DMS114 treated with DMSO at 0.1 percent for 48 hours (cell line): ENCODE measurements around the gene CELF4.

Experiments
- DNase-seq: peaks from one replicate; lab custom pipeline; 2025; ENCODE audit not compliant: unreplicated experiment; lab: John Stamatoyannopoulos, UW

CELF4 gene

DNA sequence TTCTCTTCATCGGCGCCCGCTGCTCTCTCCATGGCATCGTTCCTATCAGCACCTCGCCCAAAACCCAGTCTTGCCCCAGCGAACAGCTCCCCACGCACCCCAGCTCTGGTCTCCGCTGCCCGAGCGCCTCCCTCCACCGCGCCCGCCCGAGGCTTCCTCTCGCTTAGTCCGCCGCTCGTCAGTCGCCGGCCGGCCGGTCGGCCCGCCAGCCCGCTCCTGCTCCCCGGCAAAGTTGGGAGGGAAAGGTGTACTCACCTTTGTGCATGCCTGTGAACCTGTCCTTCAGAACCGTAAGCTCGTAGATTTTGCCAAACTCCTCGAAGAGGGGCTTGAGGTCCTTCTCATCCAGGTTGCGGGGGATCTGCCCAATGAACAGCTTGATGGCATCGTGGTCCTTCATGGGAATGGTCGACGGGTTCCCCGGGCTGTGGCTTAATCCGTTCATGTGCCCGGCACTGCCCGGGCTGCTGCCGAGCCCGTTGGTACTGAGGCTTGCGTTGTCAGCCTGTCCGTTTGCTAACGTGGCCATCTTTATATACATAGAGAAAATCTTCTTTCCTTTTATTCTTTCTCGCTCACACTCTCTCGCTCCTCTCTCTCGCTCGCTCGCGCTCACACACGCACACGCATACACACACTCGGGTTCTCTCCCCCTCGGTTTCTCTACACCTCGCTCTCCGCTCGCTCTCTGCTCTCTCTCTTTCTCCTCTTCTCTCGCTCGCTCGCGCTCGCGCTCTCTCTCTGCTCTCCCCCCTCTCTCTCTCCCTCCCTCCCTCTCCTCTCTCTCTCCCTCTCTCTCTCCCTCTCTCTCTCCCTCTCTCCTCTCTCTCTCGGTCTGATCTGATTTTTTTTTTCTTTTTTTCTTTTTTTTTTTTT is at the start of gene CELF4:
Gene CELF4 (minus strand): TSS at position 698 of the 876 bp plus-strand sequence.
- DNase-seq, result peak; percentile 30

DNA sequence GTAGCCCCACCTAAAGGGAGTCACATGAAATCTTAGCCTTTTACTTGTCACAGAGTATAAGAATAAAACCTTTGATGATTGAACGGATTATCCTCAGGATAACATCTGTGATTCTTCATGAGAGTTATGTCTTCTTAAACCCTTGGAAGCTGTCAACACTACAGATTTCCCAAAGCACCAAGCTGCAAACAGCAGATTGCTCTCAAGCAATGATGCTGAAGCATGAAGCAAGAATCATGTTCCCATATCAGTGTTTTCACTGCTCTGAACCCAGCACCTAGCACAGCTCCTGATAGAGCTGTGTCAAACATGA is 47.6 kb upstream of the CELF4 start:
- no peak for DNase-seq

DNA sequence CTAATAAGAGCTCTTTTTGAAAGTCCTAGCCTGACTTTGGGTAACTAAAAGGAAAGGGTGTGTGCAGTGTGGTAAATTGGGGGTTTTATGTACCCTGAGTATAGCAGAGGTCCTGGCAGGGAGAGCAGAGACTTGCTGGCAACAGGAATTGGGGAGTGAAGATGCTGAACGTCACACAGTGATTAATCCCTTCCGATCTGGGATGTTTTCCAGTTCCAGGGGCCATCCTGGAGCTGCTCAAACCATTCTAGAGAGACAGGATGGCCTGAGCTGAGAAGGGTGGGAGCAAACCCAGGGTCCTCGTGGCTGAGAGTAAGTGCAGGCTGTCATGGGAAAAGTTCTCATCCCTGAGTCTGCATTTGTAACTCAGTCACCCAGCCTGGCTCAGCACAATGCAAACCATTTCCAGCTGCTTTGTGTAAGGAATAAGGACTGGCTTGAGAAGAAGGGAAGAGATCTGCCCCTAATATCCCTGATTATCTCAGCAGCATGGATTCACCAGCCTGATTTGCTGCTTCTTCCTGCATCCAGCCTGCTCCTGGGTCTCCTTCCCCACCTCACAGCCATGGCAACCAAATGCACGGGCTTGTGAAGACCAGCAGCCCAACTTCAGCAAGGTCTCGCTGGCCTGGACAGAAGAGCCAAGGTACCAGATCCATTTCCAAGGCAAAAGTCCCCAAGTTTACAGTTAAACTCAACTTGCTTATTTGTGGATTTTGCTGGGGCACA is 47.1 kb upstream of the CELF4 start:
- DNase-seq, result no peak

DNA sequence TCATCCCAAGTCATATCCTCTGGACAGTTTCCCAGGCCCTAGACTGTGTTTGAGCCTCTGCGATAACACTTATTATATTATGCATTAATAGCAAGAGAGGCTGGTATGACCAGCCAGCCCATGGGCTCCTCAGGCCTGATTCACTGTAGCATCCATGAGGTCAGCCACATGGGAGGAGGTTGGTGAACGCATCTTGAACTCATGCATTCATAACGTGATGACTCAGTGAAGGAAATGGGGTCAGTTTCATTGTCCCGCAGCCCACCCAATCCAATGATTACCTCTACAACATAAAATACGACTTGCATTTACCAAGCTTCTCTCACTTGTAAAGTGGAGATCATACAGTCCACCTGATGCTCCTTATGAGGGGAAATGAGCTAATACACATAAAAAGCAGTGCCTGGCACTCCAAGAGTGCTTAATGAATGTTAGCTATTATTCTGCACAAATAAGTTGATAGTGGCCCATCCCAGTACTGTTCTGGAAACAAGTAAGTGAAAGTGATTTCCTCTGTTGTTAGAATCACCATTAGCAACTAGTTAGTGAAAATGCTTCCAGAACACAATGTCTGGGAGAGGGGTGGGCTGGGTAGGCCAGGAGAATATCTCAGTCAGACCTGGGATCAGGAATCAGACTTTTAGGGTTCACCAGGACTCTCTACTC is 46.1 kb upstream of the CELF4 start:
- DNase-seq, result no peak

DNA sequence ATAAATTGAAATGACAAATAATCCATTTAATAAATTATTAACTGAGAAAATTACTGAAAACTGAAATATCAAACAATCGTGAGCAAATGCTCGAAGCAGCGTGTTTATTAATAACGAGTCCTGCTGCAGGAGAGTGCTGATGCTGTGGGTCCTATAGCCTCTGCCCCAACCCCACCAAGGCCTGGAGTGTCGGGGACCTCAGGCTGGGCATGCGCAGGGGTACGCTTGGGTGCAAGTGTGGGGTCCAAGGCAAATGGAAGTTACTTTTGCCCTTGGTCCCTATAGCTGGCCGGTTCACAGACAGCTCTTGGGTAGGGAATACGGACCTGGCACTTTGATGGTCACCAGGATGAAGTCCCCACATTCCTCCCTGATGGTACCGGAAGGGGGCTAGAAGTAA is 43.3 kb upstream of the CELF4 start:
- no peak for DNase-seq

DNA sequence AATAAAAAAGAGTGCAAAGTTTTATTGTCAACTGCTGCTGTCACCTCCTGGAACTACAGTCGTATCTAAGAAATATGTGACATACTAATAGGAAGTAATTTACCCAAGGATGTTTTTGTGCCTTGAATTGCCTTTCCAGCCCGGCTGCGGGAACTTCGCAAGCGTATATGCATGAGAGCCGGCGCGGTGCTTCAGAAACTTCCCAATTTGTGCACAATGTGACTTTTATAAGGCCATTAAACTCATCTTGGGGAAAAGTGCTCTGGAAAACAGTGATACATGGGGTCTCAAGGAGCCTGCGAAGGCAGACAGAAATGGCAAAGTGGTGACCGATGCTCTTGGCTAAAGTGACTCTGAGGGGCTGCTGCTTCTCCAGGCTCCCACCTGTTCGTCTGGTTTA is 41.7 kb upstream of the CELF4 start:
- no peak for DNase-seq

DNA sequence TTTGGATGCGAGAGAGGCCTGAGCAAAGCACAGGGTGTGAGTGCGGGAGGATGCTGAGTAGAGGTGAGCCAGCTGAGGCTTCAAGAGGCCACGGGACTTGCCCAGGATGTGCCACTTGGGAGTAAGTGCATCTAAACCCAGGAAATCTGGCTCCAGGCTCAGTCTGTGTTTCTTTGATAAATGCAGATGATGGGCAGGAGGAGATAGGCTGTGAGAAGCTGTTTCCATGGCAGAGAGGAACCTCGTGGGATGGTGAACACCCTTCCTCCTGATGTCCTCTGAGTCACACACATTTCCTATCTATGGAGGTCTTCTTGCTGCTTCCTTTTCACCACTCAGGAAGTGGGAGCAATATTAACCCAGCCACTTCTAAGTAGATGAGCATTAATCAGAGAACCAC is 38.4 kb upstream of the CELF4 start:
- no peak for DNase-seq

DNA sequence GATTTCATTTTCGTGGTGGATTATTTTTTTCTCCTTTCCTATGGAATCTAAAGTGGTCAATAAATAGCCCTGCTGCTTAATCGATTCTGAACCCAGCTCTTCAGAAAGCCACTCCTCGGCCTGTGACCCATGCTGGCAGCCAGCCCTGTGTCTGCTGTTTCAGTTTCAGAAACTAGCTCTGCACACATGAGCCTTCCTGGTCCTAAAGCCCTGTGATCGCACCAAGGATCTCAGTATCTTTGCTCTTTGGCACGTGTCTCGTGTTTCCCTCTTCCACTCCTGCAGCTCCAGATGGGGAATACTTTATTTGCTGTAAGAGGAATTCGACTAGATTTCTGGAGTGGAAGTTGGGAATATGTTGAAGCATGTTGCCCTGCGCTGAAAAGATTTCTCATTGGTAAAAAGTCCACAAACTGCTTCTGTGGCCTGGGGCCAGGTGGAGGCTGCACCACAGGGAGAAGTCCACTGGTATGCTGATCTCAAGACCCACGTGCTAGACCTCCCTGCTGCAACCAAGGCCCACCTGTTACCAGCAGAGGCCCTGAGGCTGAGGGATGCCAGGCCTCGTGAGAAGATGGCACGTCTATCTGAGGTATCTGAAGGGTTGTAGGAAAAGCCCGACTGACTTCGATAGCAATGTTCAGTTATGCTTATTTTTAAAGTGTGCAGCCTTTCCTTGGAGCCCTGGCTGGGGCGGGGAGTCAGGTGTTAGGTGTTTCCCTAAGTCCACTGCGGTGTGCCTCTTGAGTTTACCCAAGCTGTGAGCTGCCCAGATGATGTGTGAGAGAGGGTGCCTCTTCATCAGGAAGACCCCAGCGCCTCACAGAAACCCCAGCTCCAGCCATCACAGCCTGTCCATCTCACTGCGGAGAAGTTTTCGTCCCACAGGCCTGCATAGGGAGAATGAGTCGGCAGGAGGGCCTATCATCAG is 33.6 kb upstream of the CELF4 start:
- no peak for DNase-seq

DNA sequence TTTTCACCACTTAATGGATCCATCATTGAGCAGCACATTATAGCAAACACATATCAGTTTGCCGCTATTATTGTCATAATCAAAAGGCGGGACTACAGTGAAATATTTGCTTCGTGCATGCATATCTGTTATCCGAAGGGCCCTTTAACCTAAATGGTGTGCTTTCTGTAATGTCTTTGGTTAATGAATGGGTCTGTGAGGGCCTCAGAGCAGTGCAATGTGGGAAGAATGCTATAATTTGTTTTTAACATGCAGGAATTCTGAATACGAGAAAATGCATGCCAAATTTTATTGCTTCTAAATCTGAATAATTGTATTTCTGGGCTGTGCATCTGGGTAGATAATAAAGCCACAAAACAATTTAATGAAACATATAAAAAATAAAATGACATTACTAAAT is 32.8 kb upstream of the CELF4 start:
- DNase-seq, result no peak

DNA sequence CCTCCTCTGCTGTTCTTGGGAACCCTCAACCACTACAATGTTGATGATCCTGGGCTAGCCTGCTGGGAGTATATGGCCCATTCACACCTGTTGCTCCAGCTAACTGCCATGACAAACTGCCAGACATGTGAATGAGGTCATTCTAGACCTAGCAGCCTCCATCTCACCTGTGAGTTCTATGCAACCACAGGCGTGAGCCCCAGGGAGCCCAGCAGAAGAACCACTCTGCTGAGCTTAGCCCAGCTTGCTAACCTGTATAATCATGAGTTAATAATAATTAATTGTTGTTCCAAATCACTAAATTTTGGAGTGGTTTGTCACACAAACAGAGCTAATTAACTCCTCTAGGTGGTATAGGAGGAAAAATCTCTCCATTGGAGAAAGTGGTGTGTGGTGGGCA is 24.7 kb upstream of the CELF4 start:
- no peak for DNase-seq

DNA sequence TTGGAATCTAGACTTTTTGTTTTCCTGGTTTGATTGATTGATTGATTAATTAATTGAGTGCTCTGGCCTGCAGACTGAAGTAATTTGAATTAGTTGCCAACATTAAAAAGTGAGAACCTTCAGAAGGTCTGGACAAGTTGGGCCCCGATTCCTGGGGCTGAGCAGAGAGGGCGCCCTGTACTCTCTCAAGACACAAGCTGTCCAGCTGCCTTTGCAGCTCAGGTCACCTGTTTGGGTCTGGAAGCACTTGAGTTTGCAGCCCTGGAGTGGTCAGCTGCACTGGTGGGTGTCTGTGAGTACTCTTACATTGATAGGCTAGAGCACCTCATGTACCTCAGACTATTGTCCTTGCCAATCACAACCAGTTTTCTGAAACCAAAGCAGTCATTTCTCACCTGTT is 22.7 kb upstream of the CELF4 start:
- DNase-seq, result no peak

DNA sequence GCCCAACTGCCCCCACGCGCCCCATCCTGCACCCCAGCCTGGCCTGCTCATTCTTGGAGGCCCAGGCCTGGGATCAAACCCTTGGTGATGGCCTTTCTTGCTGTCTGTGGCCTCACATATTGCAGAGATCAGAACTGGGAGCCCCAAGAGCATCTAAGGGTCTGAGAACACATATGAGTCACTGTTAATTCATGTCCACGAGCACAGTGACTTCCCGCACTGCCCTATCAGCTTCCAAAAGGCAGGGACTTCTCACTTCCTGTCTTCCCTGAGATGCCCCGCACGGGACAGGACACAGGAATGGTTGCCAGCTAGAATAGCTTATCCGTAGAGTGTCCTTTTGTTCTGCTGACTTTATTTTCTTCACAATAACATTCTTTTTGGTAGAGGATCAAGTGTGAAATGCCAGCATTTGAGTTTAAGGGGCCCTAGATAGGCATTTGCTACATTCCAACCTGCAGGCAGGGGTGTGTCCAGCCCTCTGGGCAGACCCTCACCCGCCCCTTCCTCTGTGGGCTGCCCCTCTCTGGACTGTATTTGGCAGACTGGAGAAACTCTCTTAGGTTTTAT is 21.1 kb upstream of the CELF4 start:
- no peak for DNase-seq

DNA sequence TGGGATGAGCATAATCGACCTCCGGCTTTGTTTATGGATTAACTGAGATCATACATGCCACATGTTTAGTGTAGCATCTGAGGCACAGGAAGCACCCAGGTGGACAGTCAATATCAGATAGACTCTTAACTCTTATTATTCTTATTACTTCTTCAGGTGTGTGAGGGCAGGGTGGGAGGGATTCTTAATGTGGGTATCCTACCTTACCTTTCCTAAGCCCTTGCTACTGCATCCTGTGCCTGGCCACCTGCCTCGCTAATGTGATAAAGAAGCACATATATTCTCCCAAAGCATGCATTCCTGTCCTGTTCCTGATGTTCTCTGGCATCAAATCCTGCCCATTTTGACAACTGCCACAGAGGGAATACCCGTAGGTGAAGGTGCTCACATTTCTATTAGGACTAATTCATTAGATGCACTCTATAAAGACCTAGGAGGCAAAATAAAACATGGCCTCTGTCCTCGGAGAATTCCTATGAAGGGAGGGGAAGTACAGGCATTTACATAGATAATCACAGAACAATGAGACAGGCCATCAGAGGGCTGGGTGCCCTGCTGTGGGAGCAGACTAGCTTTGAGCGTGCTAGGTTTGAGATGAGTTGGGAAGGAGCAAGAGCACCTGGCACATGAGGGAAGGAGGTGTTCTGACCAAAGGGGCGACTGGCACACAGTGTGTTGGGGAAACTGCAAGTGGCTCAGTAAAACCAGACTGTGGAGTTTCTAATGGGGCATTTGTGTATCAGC is 19.5 kb upstream of the CELF4 start:
- DNase-seq, result no peak

DNA sequence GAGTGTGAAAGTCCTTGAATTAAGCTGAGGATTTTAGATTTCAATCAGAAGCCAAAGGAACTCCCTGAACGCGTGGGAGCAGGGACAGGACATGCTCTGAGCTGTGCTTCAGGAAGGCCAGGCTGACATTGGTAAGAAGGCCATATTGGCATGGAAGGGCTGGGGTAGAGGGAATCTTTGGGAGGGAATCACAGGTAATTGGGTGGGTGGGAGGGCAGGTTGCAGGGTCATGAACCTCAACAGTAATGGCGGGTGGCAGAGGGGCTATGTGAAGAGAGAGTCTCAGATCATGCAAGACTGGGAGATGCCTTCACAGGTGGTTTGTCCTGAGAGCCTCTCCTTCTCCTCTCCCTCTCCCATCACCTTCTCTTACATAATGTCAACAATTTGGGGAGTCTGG is 18.6 kb upstream of the CELF4 start:
- DNase-seq, result no peak

DNA sequence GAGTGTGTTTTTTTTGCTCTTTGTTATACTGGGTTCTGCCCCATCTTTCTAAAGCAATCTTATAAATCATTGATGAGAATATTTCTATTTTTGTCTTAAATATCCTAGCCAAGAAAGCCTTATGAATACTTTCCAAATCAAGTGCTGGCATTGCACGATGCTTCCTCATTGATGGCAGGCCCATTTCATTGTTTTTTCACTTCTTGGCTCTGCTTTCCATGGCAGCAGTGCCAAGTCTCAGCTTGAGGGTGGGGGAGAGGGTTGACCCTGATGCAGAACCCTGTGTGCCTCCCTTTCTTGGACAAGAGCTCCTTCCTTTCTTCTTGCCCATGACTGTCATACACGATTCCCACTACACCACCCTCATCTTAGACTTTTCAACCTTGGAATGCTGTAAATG is 16.7 kb upstream of the CELF4 start:
- no peak for DNase-seq

DNA sequence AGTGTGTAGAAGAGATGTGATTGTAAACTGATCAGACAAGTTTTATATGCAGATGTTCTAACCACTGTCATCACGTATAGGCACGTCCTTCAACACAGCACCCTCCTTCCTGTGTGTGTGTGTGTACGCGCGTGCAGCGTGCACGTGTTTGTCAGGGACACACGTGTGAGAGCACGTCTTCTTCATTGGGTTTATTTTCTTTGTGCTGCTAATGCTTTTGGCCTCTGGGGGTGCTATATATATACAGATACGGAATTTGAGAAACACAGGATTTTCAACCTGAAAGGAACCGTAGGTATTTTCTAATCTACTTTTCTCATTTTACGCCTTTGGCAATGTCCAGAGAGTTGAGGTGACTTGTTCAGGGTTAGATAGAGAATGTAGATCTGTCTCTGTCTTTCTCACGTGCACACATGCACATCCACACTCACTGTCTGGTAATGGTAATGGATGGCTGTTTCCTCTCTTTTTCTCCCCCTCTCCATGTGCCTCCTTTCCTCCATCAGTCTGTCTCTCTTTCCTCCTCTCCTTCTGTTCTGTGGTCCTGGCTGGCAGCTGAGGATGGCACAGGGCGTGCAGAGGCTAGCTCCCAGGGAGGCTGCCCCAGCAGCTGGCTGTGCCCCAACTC is 13.4 kb upstream of the CELF4 start:
- DNase-seq, result peak; percentile 28

DNA sequence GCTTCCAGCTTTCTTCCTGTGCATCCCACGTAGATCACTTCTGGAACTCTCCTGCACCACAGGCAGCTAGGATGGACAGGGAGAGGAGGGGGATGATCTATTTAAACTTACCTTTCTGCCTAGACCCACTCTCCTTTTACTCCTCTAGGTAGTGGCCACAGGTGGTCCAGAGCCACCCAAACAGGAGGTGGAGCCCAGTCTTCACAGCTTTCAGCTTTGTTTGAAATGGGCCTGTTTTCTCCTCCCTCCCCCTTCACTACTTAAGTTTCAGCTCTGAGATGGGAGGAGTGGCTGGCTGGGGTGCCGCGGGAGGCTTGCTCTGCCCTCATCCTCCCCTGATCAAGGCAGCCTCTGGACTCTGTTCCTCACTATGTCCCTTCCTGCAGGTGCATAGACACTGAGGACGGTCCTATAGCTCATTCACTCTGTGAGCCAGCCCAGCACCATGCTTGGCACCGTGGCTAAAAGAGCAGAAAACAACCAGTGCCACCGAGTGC is 12.6 kb upstream of the CELF4 start:
- DNase-seq, result no peak

DNA sequence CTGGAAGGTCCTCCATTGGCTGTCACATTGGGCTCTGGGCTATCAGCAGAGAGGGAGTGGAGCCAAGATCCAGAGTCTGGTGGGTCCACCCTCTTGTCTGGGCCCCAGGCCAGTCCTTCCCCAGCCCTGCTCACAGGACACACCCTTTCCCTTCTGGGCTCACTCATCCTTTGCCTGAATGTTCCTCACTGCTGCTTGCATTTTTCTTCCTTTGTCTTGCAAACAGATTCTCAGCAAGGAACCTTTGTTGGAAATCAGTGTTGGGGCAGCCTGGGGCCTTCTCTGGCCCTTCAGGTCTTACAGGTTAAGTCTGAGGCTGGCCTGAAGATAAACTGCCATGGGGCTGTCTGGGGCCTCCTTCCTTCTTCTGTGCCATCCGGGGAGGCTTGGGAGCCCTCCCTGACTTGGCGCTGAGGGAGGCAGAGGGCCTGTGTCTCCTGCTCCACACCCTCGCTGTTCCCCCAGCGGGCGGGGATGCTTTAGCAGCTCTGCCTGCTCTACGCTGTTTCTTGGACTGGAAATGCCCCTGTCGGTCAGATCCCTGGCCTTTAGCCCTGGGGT is 11.5 kb upstream of the CELF4 start:
- DNase-seq, result no peak

DNA sequence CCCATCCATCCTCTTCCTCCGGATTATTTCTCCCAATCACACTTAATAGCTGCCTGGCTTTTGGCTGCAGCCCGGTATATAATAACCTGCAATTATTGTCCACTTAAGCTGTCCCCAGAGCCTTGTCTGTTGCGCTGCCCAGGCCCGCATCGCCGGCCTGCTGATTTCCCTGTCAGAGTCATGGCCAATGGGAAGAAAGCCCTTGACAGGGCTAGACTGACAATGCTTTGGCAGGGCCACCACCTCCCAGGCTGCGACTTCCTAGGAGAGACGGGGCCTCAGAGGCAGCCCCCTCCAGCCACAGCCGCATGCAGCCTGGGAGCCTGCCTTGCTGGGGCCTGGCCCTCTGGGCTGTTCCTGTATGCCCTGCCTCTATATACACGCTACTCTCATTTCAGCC is 10.0 kb upstream of the CELF4 start:
- DNase-seq, result no peak
